MV-4-11 (cell line): ENCODE data around the gene IQSEC1.

Experiments used
- DNase-seq: peaks from one replicate; lab custom pipeline; 2025; lab: John Stamatoyannopoulos, UW

IQSEC1 gene

GRCh38 chr3:13028010-13028821 lies 45.0 kb downstream of the IQSEC1 start:
- DNase-seq, result no peak

- no peak for DNase-seq
Measured at GRCh38 chr3:13027154-13027553, 46.1 kb downstream of the IQSEC1 start.

GRCh38 chr3:13026534-13026933 lies 46.7 kb downstream of the IQSEC1 start:
- DNase-seq, result no peak

- no peak for DNase-seq
Measured at GRCh38 chr3:13025778-13026518, 47.3 kb downstream of the IQSEC1 start.

GRCh38 chr3:13025090-13025489 lies 48.1 kb downstream of the IQSEC1 start:
- DNase-seq, result peak; percentile 68

GRCh38 chr3:13024765-13025065 lies 48.5 kb downstream of the IQSEC1 start:
- DNase-seq, result no peak

- DNase-seq, result no peak
Measured at GRCh38 chr3:13023971-13024764, 49.1 kb downstream of the IQSEC1 start.

- no peak for DNase-seq
Measured at GRCh38 chr3:13023235-13023970, 49.8 kb downstream of the IQSEC1 start.

GRCh38 chr3:13022348-13023234 lies 50.6 kb downstream of the IQSEC1 start:
- no peak for DNase-seq

GRCh38 chr3:13021141-13022114 lies 51.8 kb downstream of the IQSEC1 start:
- DNase-seq, result no peak

GRCh38 chr3:13020159-13020750 lies 53.0 kb downstream of the IQSEC1 start:
- no peak for DNase-seq

- DNase-seq, result no peak
Measured at GRCh38 chr3:13019243-13020095, 53.8 kb downstream of the IQSEC1 start.

- DNase-seq, result no peak
Measured at GRCh38 chr3:13018561-13019242, 54.5 kb downstream of the IQSEC1 start.

- DNase-seq, result no peak
Measured at GRCh38 chr3:13018043-13018451, 55.2 kb downstream of the IQSEC1 start.

- DNase-seq, result no peak
Measured at GRCh38 chr3:13017361-13018042, 55.7 kb downstream of the IQSEC1 start.

- no peak for DNase-seq
Measured at GRCh38 chr3:13016721-13017255, 56.4 kb downstream of the IQSEC1 start.
